GM12891 (cell line): ENCODE data around the gene RIBC2.

ENCODE experiments used
- POLR2A ChIP-seq: IDR thresholded peaks from 2 replicates; pipeline ENCODE4 v1.6.1; 2011; ENCODE audit warnings: low read depth, low read length, control low read depth
- POLR2AphosphoS5 ChIP-seq: IDR thresholded peaks from 2 replicates; pipeline ENCODE4 v1.6.1; 2011; ENCODE audit warnings: low read depth, low read length, control low read depth
- POU2F2 ChIP-seq: IDR thresholded peaks from 2 replicates; pipeline ENCODE4 v1.6.1; 2011; ENCODE audit warnings: low read depth, mild to moderate bottlenecking, control low read depth, low read length, moderate library complexity
- TAF1 ChIP-seq: IDR thresholded peaks from 2 replicates; pipeline ENCODE4 v1.6.1; 2011; ENCODE audit warnings: low read depth, low read length, control low read depth

GRCh38 chr22:45425101-45425500 is 11.6 kb downstream of the RIBC2 start:
- TF ChIP-seq POLR2A (no peak), TAF1 (no peak), POLR2AphosphoS5 (no peak), POU2F2 (no peak)
